Uterus (tissue), 4 donors: ENCODE data around the gene MED16. TPM values are rescaled to one million over a fixed set of nuclear protein-coding genes. Genes with fewer than 3 reads are reported as not detected.

Source experiments
- DNase-seq, 2 donors: peaks; one replicate each; pipeline ENCODE4 v3.0.0-alpha.2; 2019 to 2020
- H3K27ac ChIP-seq, 2 donors: fragments of 200-600 bp; sonication (generic); 1 replicate in 1 of 2; 2 replicates in 1 of 2; pipeline ENCODE4 v1.5.1; 2016 to 2018
- H3K27me3 ChIP-seq, 2 donors: fragments of 200-600 bp; sonication (generic); one replicate each; pipeline ENCODE4 v1.5.1; 2018 to 2019; ENCODE audit warnings: control low read depth in 1 of 2
- H3K36me3 ChIP-seq, 2 donors: fragments of 200-600 bp; sonication (generic); one replicate each; pipeline ENCODE4 v1.5.1; 2019; ENCODE audit warnings: control low read depth in 1 of 2
- H3K4me1 ChIP-seq, 2 donors: fragments of 200-600 bp; sonication (generic); one replicate each; pipeline ENCODE4 v1.5.1; 2018 to 2019; ENCODE audit warnings: control low read depth in 1 of 2
- H3K4me3 ChIP-seq, 2 donors: fragments of 200-600 bp; sonication (generic); 1 replicate in 1 of 2; 2 replicates in 1 of 2; pipeline ENCODE4 v1.5.1; 2018 to 2019; ENCODE audit warnings: mild to moderate bottlenecking in 1 of 2
- H3K9me3 ChIP-seq, 2 donors: fragments of 200-600 bp; sonication (generic); one replicate each; pipeline ENCODE4 v1.5.1; 2019; ENCODE audit warnings: control low read depth in 1 of 2
- CTCF ChIP-seq, 4 experiments: fragments of 200-600 bp in 2 of 4; fragments of 450-650 bp in 2 of 4; sonication (generic) in 2 of 4; IDR thresholded peaks; one replicate each; pipeline ENCODE4 v1.5.1; 2016 to 2019; ENCODE audit warnings: antibody characterized with exemption in 4 of 4, mild to moderate bottlenecking in 2 of 4, moderate library complexity in 1 of 4
- POLR2A ChIP-seq, 2 donors: fragments of 450-650 bp; IDR thresholded peaks; one replicate each; pipeline ENCODE4 v1.6.1; 2016; ENCODE audit warnings: antibody characterized with exemption in 2 of 2, mild to moderate bottlenecking in 1 of 2, moderate library complexity in 1 of 2
- intact Hi-C: fragments of 100-400 bp; cut with DNase I; formaldehyde crosslinking; loops from one replicate; pipeline ENCODE4 v1.15.1; 2023; ENCODE audit warnings: low total_unique reads
- total RNA-seq, 4 donors: library from RNA; depleted of rRNA in 3 of 4; stranded (reverse); fragments of >200 nt in 3 of 4; gene quantifications; one replicate each; pipeline versions ENCODE4 v1.1.0 to v1.2.4, GENCODE V29; 2014 to 2023
- donor health status: DM: yes; HTN: yes; CAD: no.

MED16 gene
- total RNA-seq, 4 donors from 2014 or later = 12.0 to 69.1 (median 43.1) TPM

GRCh38 chr19:934865-935479 lies 42.0 kb upstream of the MED16 start:
- Histone ChIP-seq H3K27me3 (no peaks in the 10 kb centered on the region), H3K27ac (peak overlapping the region; percentile 66), H3K4me1 (peaks cover 0 to 29% of the 10 kb centered on the region in 2 donors), H3K9me3 (no peaks in the 10 kb centered on the region), H3K36me3 (no peaks in the 10 kb centered on the region), H3K4me3 (no peak overlapping the region)
- intact Hi-C loops = no loop called here
- DNase-seq = peak; percentile 74 to 78
- TF ChIP-seq CTCF (IDR thresholded peaks at IDR 0.05) (no peak), POLR2A (IDR thresholded peaks at IDR 0.05) (no peak)

DNA sequence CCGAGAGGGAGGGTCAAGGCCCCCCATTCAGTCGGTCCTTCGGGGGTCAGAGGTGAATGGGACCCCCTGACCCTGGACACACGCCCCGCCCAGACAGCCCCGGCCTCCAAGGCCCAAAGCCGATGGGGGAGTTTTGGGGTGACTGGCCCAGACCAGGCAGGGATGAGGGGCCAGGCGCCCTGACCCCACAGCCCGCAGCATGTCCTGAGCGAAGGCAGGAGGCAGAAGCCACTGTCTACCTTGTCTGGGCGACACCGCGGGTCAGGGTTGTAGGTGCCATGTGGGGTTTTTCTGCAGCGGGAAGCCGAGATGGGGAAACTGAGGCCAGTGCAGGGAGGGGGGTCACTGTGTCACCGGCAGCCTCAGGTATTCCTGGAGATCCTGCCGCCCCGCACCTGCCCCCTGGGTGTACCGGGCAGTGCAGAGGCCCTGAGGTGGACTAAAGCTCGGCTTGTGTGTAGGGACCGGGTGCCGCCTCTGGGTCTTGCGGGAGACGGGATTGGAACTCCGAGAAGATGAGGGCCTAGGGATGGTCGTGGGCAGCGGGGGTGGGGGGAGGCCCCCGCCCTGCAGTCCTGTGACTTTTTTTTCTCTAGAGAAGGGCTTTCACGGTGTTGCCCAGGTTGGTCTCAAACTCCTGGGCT lies 41.3 kb upstream of the MED16 start:
- Histone ChIP-seq H3K36me3 (no peaks in the 10 kb centered on the region), H3K27ac (peak overlapping the region; percentile 66), H3K4me1 (peaks cover 0 to 29% of the 10 kb centered on the region in 2 donors), H3K9me3 (no peaks in the 10 kb centered on the region), H3K27me3 (no peaks in the 10 kb centered on the region), H3K4me3 (no peak overlapping the region)
- intact Hi-C loops = no loop called here
- no peak for DNase-seq
- TF ChIP-seq POLR2A (IDR thresholded peaks at IDR 0.05) (no peak), CTCF (IDR thresholded peaks at IDR 0.05) (no peak)

DNA sequence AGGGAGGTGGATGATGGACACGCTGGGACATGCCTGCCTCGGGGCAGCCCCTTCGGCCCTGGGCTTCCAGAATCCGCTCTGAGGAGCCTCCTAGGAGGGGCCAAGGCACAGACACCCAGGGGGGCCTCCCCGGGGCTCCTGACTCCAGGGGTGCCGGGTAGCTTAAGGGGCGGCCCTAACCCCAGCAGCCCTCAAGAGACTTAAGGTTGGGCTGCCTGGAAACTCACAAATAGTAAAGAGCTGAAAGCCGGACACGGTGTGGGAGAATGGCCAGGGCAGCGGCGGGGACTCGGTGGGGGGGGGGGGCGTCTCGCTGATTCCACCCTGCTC lies 40.5 kb upstream of the MED16 start:
- no peak for DNase-seq
- peaks cover 0 to 29% of the 10 kb centered on the region in 2 donors for H3K4me1 ChIP-seq
- TF ChIP-seq POLR2A (IDR thresholded peaks at IDR 0.05) (no peak), CTCF (IDR thresholded peaks at IDR 0.05) (no peak)
- no peaks in the 10 kb centered on the region for H3K9me3 ChIP-seq
- H3K27ac ChIP-seq = peak overlapping the region; percentile 66
- H3K36me3 ChIP-seq = no peaks in the 10 kb centered on the region
- no peaks in the 10 kb centered on the region for H3K27me3 ChIP-seq
- H3K4me3 ChIP-seq = no peak overlapping the region
- intact Hi-C loops = no loop called here

GRCh38 chr19:932648-933552 lies 39.9 kb upstream of the MED16 start:
- H3K9me3 ChIP-seq = no peaks in the 10 kb centered on the region
- H3K4me3 ChIP-seq = no peak overlapping the region
- no peak for TF ChIP-seq POLR2A (IDR thresholded peaks at IDR 0.05)
- peak overlapping the region; percentile 66 for H3K27ac ChIP-seq
- H3K27me3 ChIP-seq = no peaks in the 10 kb centered on the region
- no peaks in the 10 kb centered on the region for H3K36me3 ChIP-seq
- intact Hi-C loops = no loop called here
- H3K4me1 ChIP-seq = peaks cover 0 to 29% of the 10 kb centered on the region in 2 donors
- peak; percentile 80 to 81 for DNase-seq

- Histone ChIP-seq H3K27me3 (no peaks in the 10 kb centered on the region), H3K4me3 (no peak overlapping the region), H3K9me3 (no peaks in the 10 kb centered on the region), H3K4me1 (peaks cover 0 to 29% of the 10 kb centered on the region in 2 donors), H3K36me3 (no peaks in the 10 kb centered on the region), H3K27ac (peak overlapping the region; percentile 66)
- intact Hi-C loops = no loop called here
- TF ChIP-seq CTCF (IDR thresholded peaks at IDR 0.05) (no peak), POLR2A (IDR thresholded peaks at IDR 0.05) (no peak)
- DNase-seq = no peak
Measured at GRCh38 chr19:931860-932647, 39.1 kb upstream of the MED16 start.
